ENCODE measurements around the gene IGLON5. TPM values are rescaled to one million over a fixed set of nuclear protein-coding genes. Genes with fewer than 3 reads are reported as not detected.

Gene IGLON5
- total RNA-seq = under 1 TPM; 0.07 to 0.24 TPM

- Mint-ChIP-seq H3K4me1 (ENCODE audit: low read depth) (peaks cover 2% of the 10 kb centered on the region), H3K27me3 (peaks cover 44% of the 10 kb centered on the region), H3K27ac (no peak within 1 kb of the TSS), H3K36me3 (no peaks in the 10 kb centered on the region), H3K9me3 (peaks cover 15% of the 10 kb centered on the region), H3K4me3 (no peak within 1 kb of the TSS)
- no peak for DNase-seq
- POLR2A ChIA-PET = no interaction called here
- intact Hi-C loops (cut with micrococcal nuclease) = loop anchor here (2.0 kb wide), 1 partner anchor 15 kb away; no protein-coding TSS in a partner anchor
- CTCF ChIA-PET = no interaction called here
Observed at GRCh38 chr19:51311351-51312257, at the start of gene IGLON5. Gene IGLON5 (plus strand): TSS chr19:51311644. CDS start chr19:51311848, 204 bp downstream.

GRCh38 chr19:51263808-51264207 is 47.6 kb upstream of the IGLON5 start:
- intact Hi-C loops (cut with micrococcal nuclease) = no loop called here
- H3K9me3 Mint-ChIP-seq = no peaks in the 10 kb centered on the region
- no peak overlapping the region for H3K27ac Mint-ChIP-seq
- ChIA-PET POLR2A (no interaction called here), CTCF (interaction anchor here (1.1 kb wide), 1 partner anchor 106 kb away, joined by 4 read pairs; no protein-coding TSS in a partner anchor)
- no peaks in the 10 kb centered on the region for H3K36me3 Mint-ChIP-seq
- no peak overlapping the region for H3K4me3 Mint-ChIP-seq
- peaks cover 16% of the 10 kb centered on the region for H3K27me3 Mint-ChIP-seq
- DNase-seq = no peak
- no peaks in the 10 kb centered on the region for H3K4me1 Mint-ChIP-seq (ENCODE audit: low read depth)

- Mint-ChIP-seq H3K27me3 (no peaks in the 10 kb centered on the region), H3K36me3 (no peaks in the 10 kb centered on the region), H3K27ac (no peak overlapping the region), H3K4me1 (ENCODE audit: low read depth) (peaks cover 22% of the 10 kb centered on the region), H3K9me3 (no peaks in the 10 kb centered on the region), H3K4me3 (no peak overlapping the region)
- ChIA-PET POLR2A (no interaction called here), CTCF (interaction anchor here (2.2 to 4.7 kb wide), 2 partner anchors 11 to 113 kb away, joined by 6 to 28 read pairs; no protein-coding TSS in a partner anchor)
- DNase-seq = no peak
- intact Hi-C loops (cut with micrococcal nuclease) = no loop called here
Observed at GRCh38 chr19:51271067-51271466, 40.4 kb upstream of the IGLON5 start.

- H3K4me3 Mint-ChIP-seq = no peak overlapping the region
- DNase-seq = peak; percentile 57
- H3K9me3 Mint-ChIP-seq = no peaks in the 10 kb centered on the region
- H3K27me3 Mint-ChIP-seq = no peaks in the 10 kb centered on the region
- ChIA-PET POLR2A (no interaction called here), CTCF (interaction anchor here (2.2 to 4.7 kb wide), 2 partner anchors 13 to 114 kb away, joined by 6 to 28 read pairs; no protein-coding TSS in a partner anchor)
- intact Hi-C loops (cut with micrococcal nuclease) = loop anchor here (2.0 kb wide), 1 partner anchor 15 kb away; no protein-coding TSS in a partner anchor
- H3K36me3 Mint-ChIP-seq = no peaks in the 10 kb centered on the region
- H3K27ac Mint-ChIP-seq = peak overlapping the region; percentile 71
- H3K4me1 Mint-ChIP-seq (ENCODE audit: low read depth) = peaks cover 22% of the 10 kb centered on the region
Observed at GRCh38 chr19:51272183-51272810, 39.1 kb upstream of the IGLON5 start.

GRCh38 chr19:51274049-51274770 is 37.2 kb upstream of the IGLON5 start:
- Mint-ChIP-seq H3K27ac (peak overlapping the region; percentile 6), H3K4me1 (ENCODE audit: low read depth) (peaks cover 22% of the 10 kb centered on the region), H3K4me3 (no peak overlapping the region), H3K27me3 (peaks cover 1% of the 10 kb centered on the region), H3K36me3 (peaks cover 1% of the 10 kb centered on the region), H3K9me3 (no peaks in the 10 kb centered on the region)
- intact Hi-C loops (cut with micrococcal nuclease) = no loop called here
- ChIA-PET POLR2A (no interaction called here), CTCF (interaction anchor here (1.2 to 1.9 kb wide), 2 partner anchors 11 to 15 kb away, joined by 3 to 9 read pairs; no protein-coding TSS in a partner anchor)
- DNase-seq = no peak

- H3K4me1 Mint-ChIP-seq (ENCODE audit: low read depth) = peaks cover 17% of the 10 kb centered on the region
- peaks cover 1% of the 10 kb centered on the region for H3K36me3 Mint-ChIP-seq
- CTCF ChIA-PET = no interaction called here
- intact Hi-C loops (cut with micrococcal nuclease) = no loop called here
- H3K4me3 Mint-ChIP-seq = no peak overlapping the region
- POLR2A ChIA-PET = no interaction called here
- H3K27ac Mint-ChIP-seq = no peak overlapping the region
- DNase-seq = no peak
- H3K9me3 Mint-ChIP-seq = no peaks in the 10 kb centered on the region
- peaks cover 5% of the 10 kb centered on the region for H3K27me3 Mint-ChIP-seq
Observed at GRCh38 chr19:51277112-51277511, 34.3 kb upstream of the IGLON5 start.

GRCh38 chr19:51282335-51282734 is 29.1 kb upstream of the IGLON5 start:
- Mint-ChIP-seq H3K36me3 (peaks cover 1% of the 10 kb centered on the region), H3K9me3 (no peaks in the 10 kb centered on the region), H3K27ac (no peak overlapping the region), H3K4me1 (ENCODE audit: low read depth) (no peaks in the 10 kb centered on the region), H3K4me3 (no peak overlapping the region), H3K27me3 (peaks cover 12% of the 10 kb centered on the region)
- CTCF ChIA-PET = interaction anchor here (1.2 to 2.2 kb wide), 3 partner anchors 23 to 124 kb away, joined by 5 to 7 read pairs (median 5); no protein-coding TSS in a partner anchor
- POLR2A ChIA-PET = no interaction called here
- intact Hi-C loops (cut with micrococcal nuclease) = no loop called here
- DNase-seq = no peak

GRCh38 chr19:51285682-51286081 is 25.8 kb upstream of the IGLON5 start:
- Mint-ChIP-seq H3K4me1 (ENCODE audit: low read depth) (no peaks in the 10 kb centered on the region), H3K4me3 (no peak overlapping the region), H3K36me3 (no peaks in the 10 kb centered on the region), H3K9me3 (no peaks in the 10 kb centered on the region), H3K27ac (no peak overlapping the region), H3K27me3 (peaks cover 12% of the 10 kb centered on the region)
- DNase-seq = no peak
- CTCF ChIA-PET = no interaction called here
- POLR2A ChIA-PET = no interaction called here
- intact Hi-C loops (cut with micrococcal nuclease) = no loop called here

GRCh38 chr19:51289635-51290034 is 21.8 kb upstream of the IGLON5 start:
- Mint-ChIP-seq H3K36me3 (no peaks in the 10 kb centered on the region), H3K9me3 (no peaks in the 10 kb centered on the region), H3K27ac (no peak overlapping the region), H3K27me3 (peaks cover 9% of the 10 kb centered on the region), H3K4me1 (ENCODE audit: low read depth) (no peaks in the 10 kb centered on the region), H3K4me3 (no peak overlapping the region)
- DNase-seq = no peak
- ChIA-PET POLR2A (no interaction called here), CTCF (interaction anchor here (1.5 kb wide), 1 partner anchor 372 kb away, joined by 3 read pairs; no protein-coding TSS in a partner anchor)
- intact Hi-C loops (cut with micrococcal nuclease) = no loop called here

- intact Hi-C loops (cut with micrococcal nuclease) = no loop called here
- no peaks in the 10 kb centered on the region for H3K36me3 Mint-ChIP-seq
- peaks cover 14% of the 10 kb centered on the region for H3K27me3 Mint-ChIP-seq
- H3K9me3 Mint-ChIP-seq = no peaks in the 10 kb centered on the region
- H3K27ac Mint-ChIP-seq = no peak overlapping the region
- ChIA-PET CTCF (no interaction called here), POLR2A (no interaction called here)
- no peaks in the 10 kb centered on the region for H3K4me1 Mint-ChIP-seq (ENCODE audit: low read depth)
- DNase-seq = no peak
- H3K4me3 Mint-ChIP-seq = no peak overlapping the region
Observed at GRCh38 chr19:51292971-51293370, 18.5 kb upstream of the IGLON5 start.

GRCh38 chr19:51293571-51294210 is 17.8 kb upstream of the IGLON5 start:
- Mint-ChIP-seq H3K4me1 (ENCODE audit: low read depth) (no peaks in the 10 kb centered on the region), H3K27me3 (peaks cover 14% of the 10 kb centered on the region), H3K27ac (no peak overlapping the region), H3K36me3 (no peaks in the 10 kb centered on the region), H3K9me3 (no peaks in the 10 kb centered on the region), H3K4me3 (no peak overlapping the region)
- intact Hi-C loops (cut with micrococcal nuclease) = no loop called here
- CTCF ChIA-PET = no interaction called here
- DNase-seq = no peak
- POLR2A ChIA-PET = no interaction called here

Data from activated CD4-positive, alpha-beta memory T cell treated with anti-CD3 and anti-CD28 coated beads for 36 hours (primary cell).